HG02840 (cell line): ENCODE measurements around the gene DPYSL5.
"Not testable (repeated sequence)": the region's sequence is repeated elsewhere in the genome, so short reads cannot be mapped to it uniquely, and the experiment has no call there.

Experiments
- ATAC-seq: cut with Tn5 transposase; IDR thresholded peaks from one replicate; pipeline ENCODE4 v1.9.1; 2021; ENCODE audit warnings: mild to moderate bottlenecking, moderate library complexity, moderate number of reproducible peaks; ENCODE audit not compliant: unreplicated experiment, low FRiP score

DPYSL5 gene

DNA sequence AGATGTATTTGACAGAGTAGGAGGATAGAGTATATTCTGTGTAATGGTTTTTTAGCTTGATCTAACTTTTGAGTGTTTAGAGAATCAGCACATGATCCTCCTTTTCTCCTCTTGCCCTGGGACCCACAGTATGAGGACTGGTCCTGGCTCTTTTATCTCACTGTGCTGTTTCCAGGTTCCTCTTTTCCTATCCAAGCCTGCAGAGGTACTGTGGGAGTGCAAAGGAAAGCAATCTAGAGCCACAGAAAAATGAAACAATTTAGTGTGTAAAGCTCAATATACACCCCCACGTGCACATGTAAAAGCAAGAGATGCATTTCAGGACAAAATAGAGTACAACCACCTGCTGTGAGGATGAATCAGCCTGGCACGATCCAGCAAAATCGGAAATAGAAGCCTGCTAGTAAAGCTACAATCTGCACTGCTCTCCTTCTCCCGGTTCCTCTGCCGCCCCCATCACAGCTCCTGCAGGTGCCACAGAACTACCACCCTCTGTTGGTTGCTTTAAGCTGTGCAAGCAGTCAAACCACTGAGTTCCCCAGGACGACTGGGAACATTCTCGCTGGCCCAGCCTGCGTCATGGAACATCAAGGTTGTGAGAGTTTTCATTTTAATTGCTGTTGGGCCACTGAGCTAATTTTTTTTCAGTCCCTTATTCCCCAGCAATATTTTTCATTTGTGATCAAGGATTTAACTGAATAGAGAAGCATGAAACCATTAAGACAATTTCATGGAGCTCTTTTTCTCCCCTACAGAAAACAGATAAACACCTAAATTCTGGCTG lies 74.7 kb downstream of the DPYSL5 start:
- no peak for ATAC-seq

GRCh38 chr2:26923189-26923466 lies 75.2 kb downstream of the DPYSL5 start:
- not testable (repeated sequence) for ATAC-seq

DNA sequence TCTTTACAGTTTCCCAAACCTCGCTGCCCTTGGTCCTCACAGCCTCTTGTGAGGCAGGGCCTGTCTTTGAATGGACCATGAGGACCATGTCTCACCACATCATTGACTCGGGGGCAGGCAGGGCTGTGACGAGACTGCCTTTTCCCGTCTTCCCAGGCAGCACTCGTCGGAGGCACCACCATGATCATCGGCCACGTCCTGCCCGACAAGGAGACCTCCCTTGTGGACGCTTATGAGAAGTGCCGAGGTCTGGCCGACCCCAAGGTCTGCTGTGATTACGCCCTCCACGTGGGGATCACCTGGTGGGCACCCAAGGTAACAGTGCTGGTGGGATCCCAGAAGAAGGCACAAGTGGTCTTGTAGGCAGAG lies 76.8 kb downstream of the DPYSL5 start:
- no peak for ATAC-seq

DNA sequence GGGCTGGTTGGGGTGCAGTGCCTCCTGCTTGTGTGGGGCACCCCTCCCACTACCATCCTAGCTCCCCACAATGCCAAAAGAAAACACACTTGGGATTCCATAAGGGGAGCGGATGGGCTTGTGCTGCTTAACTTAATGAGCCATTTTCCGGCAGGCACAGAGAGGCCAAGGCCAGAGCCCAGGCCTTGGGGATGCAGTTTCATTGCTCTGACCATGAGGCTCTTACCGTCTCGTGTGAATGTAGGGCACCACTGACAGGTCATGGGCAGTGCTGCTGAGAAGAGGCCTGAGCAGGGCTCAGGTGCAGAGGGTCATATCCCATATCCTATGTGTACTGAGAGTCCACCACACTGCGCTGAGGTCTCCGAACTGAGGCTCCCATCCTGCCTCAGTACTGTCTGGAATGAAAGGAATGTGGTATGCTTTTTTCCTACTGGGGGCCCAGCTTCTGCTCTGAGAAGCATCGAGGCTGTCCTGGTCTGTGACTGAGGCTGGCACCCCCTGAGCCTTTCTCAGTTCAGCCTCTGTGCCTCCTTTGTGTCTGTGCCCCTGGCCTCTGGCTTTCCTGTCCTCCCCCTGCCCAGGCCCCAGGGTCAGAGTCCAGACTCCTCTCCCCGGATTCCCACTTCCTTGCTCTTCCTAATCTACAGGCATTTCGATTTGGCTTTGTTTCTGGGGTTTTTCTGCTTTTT lies 77.3 kb downstream of the DPYSL5 start:
- no peak for ATAC-seq

- ATAC-seq: no peak
Measured at GRCh38 chr2:26927221-26927620, 79.3 kb downstream of the DPYSL5 start.

- ATAC-seq: no peak
Measured at GRCh38 chr2:26932974-26933373, 85.0 kb downstream of the DPYSL5 start.

DNA sequence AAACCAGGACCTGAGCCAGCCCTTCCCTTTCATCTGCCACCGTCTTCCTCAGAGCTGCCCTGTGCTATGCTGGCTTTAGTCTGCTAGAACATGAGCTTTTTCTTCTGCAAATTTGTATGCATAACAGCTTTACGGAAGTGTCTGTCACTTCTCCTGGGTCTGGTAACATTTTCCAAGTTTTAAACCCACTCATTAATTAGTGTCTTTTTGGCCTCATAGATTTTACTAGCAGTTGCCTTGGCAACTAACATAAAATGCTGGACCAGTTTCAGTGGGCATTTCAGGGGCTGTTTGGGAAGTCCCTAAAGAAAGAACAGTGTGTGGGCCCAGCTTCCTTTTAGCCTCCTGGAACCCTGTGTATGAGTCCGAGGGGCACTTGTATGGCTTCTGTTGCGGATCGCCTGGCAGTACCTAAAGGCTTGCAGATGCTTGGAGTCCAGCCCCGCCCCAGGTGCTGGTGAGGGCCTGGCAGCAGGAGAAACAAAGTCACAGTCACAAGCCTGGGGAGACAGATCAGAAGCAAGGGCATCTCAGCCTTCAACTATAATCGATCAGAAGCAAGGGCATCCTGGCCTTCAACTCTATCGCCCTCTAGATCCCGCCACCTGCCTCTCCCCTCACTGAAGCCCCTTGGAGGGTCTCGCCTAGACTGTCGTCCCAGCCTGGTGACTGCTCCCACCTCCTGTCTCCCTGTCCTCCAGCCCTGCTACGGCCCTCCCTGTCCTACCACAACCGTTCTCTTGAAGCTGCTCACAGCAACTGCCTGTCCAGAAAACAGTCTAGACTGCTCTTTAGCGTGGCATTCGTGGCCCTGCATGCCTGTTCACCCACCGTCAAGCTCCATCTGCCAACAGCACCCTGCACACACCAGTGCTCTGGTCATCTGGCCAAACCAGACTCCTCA lies 85.8 kb downstream of the DPYSL5 start:
- no peak for ATAC-seq

GRCh38 chr2:26934335-26934724 lies 86.4 kb downstream of the DPYSL5 start:
- no peak for ATAC-seq

GRCh38 chr2:26934985-26935384 lies 87.1 kb downstream of the DPYSL5 start:
- no peak for ATAC-seq

DNA sequence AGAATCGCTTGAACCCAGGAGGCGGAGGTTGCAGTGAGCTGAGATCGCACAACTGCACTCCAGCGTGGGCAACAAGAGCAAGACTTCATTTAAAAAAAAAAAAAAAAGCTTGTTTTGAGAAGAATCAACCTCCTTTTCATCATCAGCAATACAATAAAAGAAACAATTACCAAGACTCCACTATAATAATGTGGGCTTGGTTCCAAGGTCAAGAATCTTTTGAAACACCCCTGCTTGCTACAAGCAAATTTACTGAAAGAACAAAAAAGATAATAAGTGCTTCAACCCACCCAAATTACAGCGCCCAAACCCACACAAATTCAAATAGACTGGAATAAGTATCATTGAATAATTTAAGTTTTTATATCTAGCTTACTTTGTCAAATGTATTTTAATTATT lies 88.9 kb downstream of the DPYSL5 start:
- ATAC-seq: no peak

GRCh38 chr2:26938399-26939118 lies 90.6 kb downstream of the DPYSL5 start:
- ATAC-seq: no peak

DNA sequence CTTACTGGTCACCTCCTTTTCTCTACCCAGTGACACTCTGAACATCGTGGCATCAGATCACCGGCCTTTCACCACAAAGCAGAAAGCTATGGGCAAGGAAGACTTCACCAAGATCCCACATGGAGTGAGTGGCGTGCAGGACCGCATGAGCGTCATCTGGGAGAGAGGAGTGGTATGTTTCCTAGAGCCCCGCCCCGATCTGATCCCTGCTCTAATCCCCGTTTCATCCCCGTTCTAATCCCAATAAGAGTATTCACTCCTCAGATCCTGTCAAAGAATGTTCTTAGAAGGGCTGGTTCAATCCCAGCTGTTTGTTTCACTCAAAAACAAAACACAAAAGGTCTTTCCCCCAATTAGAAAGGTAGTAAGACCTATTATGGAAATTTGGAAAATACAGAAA lies 92.1 kb downstream of the DPYSL5 start:
- no peak for ATAC-seq

DNA sequence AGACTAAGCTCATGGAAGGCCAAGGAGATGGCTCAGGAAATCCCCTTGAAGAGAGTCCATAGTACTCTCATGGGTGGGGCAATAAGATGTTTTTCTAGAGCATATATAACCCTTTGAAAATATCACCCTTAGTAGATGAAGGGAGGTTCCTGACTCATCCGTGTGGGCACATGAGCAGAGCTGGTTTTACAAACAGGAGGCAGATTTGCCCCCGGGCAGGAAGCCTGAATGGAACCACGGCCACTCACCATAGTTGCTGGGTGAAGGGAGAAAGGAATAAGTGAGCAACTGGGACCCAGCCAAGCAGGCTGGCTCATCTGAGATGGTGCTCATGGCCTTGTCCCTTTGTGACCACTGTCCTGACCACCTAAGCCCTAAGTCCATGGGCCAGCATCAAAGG lies 93.6 kb downstream of the DPYSL5 start:
- ATAC-seq: no peak

DNA sequence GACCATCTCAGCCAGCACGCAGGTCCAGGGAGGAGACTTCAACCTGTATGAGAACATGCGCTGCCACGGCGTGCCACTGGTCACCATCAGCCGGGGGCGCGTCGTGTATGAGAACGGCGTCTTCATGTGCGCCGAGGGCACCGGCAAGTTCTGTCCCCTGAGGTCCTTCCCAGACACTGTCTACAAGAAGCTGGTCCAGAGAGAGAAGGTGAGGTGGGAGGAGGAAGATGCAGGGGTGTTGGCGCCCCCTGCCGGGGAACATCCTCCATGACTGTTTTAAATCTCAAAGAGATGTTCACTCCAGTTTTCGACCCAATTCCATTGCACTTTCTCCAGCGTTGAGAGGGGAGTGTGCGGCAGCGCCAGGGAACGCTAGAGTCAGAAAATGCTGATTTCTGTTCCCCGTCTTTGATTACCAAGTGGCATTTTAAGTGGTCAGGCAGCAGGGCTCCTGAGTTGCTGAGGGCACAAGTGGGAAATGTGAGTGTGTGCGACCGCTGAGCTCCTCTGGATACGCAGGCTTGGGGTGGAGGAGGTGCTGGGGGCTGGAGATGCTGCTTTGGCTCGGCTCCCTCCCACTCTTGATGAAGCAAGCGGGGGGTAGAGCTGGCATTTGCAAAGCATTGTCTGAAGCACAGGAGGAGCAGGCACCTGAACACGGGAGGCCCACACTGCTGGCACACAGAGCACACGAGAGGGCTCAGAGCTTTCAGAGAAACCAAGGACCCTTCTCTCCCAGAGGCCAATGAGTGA lies 94.8 kb downstream of the DPYSL5 start:
- ATAC-seq: no peak

- no peak for ATAC-seq
Measured at GRCh38 chr2:26945991-26946750, 98.2 kb downstream of the DPYSL5 start.

DNA sequence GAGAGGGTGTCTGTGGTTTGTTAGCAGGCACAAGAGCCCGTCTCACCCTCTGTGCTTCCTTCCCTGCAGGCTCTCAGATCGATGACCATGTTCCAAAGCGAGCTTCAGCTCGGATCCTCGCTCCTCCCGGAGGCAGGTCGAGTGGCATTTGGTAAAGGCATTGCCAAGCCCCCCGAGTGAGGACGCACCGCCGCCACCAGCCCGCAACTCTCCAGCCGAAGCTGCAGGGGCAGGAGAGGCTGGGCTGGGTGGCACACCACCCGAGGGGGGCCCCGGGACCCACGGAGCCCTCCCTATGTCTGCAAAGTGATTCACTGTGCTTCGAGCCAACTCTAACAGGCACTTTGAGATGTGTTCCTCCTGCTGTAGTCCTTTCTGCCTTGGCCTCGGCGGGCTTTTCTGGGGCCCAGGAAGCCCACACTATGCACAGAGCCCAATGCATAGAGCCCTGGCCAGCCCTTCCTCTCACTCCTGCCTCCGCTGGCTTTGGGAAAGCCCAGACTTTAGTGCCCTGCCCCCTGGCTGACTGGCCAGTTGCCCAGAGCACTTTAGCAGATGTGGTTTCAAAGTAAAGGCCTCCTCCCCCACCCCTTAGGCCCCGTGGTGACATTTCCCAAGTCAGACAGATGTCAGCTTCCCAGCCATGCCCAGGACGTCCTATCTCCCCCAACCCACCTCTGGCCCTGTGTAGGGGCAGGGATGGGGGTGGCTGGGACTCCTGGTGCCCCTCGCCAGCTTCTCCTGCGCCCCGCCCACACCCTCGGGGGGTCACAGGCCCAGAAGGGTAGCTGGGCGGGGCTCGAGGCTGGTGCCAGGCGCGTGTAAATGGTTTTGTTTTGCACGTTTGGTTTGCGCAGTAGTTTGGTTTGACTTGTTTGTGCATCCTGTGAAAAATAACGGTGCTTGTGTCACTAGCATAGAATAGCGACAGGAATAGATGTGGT lies 99.2 kb downstream of the DPYSL5 start:
- ATAC-seq: no peak

DNA sequence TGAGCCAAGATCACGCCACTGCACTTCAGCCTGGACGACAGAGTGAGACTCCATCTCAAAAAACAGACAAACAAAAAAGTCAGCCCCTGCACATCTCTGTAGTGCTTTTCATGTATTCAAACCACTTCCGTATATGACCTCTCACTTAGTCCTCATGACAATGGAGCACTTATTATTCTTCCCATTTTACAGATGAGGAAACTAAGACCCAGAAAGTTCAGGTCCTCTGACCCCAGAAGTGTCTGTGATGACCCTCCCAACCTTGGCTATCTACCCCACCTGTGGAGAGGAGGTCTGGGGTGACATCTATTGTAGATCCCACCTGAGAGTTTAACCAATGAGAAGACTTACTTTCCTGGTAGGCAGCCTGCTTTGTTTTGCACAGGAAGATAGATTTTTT lies 100.9 kb downstream of the DPYSL5 start:
- ATAC-seq: no peak

GRCh38 chr2:26950246-26950645 lies 102.3 kb downstream of the DPYSL5 start:
- no peak for ATAC-seq
